HG02884 (cell line): ENCODE data around the gene RRBP1.
"Not testable (repeated sequence)": the region's sequence is repeated elsewhere in the genome, so short reads cannot be mapped to it uniquely, and the experiment has no call there.

Experiments
- ATAC-seq: cut with Tn5 transposase; IDR thresholded peaks from one replicate; pipeline ENCODE4 v1.9.1; 2021; ENCODE audit warnings: mild to moderate bottlenecking, moderate library complexity; ENCODE audit not compliant: unreplicated experiment

RRBP1 gene

GRCh38 chr20:17709361-17710293 is 27.6 kb upstream of the RRBP1 start:
- no peak for ATAC-seq

DNA sequence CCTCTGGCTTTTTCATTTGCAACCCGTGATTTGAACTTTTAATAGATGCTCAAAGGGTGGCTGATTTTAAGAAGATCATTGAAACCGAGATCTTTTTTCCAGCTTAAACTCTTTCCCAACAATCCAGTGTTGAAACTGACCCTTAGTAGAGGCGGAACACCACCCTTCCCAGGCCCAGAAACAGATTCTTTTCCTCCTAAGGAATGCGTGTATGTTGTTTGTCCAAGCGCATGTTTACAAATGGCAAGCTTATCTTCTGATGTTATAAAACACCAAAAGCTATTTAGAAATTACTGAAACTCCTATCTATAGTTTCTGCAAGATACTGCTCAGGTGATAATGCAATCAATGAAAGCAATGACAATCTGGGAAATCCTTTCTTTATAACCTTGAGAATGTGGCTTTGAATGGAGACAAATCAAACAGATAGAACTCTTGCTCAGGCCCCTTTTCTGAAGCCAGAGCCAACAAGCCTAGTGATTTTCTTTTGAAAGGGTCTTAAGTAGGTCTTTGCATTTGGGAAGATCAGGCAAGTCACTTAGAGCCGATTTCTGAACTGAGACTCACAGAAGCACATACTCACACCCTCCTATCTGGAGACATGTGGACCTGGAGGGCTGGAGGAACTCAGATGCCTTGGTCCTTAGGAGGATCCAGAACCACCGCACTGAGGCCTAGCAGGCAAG is 26.8 kb upstream of the RRBP1 start:
- ATAC-seq, result no peak

- not testable (repeated sequence) for ATAC-seq
Observed at GRCh38 chr20:17707951-17708350, 25.9 kb upstream of the RRBP1 start.

GRCh38 chr20:17706632-17707031 is 24.6 kb upstream of the RRBP1 start:
- ATAC-seq, result no peak

GRCh38 chr20:17705916-17706315 is 23.9 kb upstream of the RRBP1 start:
- no peak for ATAC-seq

GRCh38 chr20:17704589-17705317 is 22.7 kb upstream of the RRBP1 start:
- ATAC-seq, result no peak

GRCh38 chr20:17701826-17702225 is 19.8 kb upstream of the RRBP1 start:
- no peak for ATAC-seq

DNA sequence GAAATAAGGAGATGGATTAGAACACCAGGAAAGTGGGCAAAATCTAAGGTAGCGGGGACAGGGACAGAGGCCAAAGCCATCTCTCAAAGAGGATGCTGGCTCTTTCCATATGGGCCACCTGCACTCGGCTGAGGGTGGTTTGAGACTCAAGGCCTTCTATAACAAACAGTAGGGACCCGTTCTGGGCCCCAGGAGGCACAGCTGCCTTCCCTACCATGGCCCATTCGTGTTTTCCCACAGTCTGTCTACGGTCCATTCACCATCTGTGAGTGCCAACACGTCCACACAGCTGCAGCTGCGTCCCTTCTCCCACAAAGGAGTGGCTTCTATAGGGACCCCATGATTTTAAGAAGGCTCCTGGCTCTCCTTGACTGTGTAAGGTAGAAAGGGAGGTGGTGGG is 18.6 kb upstream of the RRBP1 start:
- ATAC-seq, result no peak

DNA sequence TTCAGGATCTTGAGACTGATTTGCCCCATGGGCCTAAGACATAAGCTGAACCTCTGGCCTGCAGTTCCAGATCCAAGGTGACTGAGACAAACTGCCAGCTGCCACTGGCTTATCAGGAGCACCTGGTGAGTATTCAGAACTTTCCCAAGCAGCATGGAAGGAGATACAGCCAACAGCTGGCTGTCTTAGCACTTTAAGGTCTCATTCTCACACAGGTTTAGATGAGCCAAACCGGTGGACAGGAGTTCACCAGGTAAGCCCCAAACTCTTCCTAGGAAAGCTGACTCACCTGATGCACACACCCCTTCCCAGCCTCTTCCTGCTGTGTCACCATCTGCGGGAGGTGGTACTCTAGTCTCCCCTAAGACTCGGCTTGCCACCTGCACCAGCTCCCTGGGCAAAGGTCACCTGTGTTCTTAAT is 17.9 kb upstream of the RRBP1 start, which contains the start of gene BANF2:
TSS of gene BANF2 (plus strand) at position 36 of the 421 bp plus-strand sequence. CDS start 25,060 bp downstream, outside the sequence.
- no peak for ATAC-seq

GRCh38 chr20:17698384-17698783 is 16.3 kb upstream of the RRBP1 start:
- ATAC-seq, result no peak

DNA sequence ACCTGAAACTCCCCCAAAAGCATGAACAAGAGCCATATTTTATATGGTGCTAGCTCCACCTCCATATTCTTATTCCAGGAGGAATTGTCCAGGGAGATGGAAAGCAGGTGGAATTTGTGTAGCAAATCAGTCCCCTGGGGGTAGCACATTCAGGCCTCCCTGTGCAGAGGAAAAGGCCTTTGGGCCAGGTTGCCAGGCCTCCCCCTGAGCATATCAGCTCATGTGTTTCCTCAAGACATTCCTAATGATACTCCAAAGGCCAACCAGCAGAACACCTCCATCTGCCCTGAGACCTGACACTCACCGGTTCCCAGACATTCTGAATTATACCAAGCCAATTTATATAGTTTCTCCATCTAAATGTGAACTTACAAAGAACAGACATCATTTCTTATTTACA is 15.1 kb upstream of the RRBP1 start:
- ATAC-seq, result no peak

GRCh38 chr20:17696287-17696686 is 14.2 kb upstream of the RRBP1 start:
- no peak for ATAC-seq

- ATAC-seq, result no peak
Observed at GRCh38 chr20:17694767-17695166, 12.7 kb upstream of the RRBP1 start.

GRCh38 chr20:17693444-17694001 is 11.5 kb upstream of the RRBP1 start:
- no peak for ATAC-seq

DNA sequence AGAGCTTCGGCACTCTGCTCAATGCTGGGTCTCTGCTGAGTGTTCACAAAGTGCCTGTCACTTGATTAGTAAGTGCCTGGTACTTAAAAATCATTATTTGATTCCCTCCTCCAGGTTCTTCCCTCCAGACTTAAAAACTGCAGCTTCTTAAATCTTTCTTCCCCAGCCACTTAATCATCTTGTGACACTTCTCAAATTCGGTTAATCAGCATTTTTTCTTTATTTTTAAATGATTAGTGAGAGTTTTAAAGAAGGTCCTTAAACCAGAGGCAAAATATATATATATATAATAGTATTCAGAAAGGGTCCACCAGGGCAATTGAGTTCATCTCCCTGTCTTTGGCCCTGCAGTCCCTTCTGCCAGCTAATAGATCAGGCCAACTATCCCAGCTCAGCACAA is 9.7 kb upstream of the RRBP1 start:
- no peak for ATAC-seq

- ATAC-seq, result no peak
Observed at GRCh38 chr20:17690144-17690543, 8.1 kb upstream of the RRBP1 start.

DNA sequence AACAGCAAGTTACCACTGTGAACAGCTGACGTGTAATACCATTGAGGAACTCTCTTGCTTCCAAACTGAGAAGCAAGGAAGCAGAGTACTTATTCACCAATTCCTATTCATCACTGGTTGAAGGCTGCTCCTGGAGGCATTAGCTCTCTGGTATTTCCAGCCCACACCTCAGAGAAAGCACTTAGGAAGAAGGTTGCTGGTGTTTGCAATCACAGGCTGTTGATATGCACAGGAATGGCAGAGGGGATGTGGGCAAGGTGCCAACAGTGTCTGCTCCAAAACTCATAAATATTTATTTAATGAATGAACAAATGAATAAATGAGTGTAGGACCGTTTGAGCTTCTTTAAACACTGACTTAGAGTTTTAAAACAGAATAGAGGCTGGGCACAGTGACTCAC is 6.9 kb upstream of the RRBP1 start:
- no peak for ATAC-seq

GRCh38 chr20:17687800-17688199 is 5.8 kb upstream of the RRBP1 start:
- ATAC-seq, result no peak

- ATAC-seq, result no peak
Observed at GRCh38 chr20:17685168-17685567, 3.1 kb upstream of the RRBP1 start.

DNA sequence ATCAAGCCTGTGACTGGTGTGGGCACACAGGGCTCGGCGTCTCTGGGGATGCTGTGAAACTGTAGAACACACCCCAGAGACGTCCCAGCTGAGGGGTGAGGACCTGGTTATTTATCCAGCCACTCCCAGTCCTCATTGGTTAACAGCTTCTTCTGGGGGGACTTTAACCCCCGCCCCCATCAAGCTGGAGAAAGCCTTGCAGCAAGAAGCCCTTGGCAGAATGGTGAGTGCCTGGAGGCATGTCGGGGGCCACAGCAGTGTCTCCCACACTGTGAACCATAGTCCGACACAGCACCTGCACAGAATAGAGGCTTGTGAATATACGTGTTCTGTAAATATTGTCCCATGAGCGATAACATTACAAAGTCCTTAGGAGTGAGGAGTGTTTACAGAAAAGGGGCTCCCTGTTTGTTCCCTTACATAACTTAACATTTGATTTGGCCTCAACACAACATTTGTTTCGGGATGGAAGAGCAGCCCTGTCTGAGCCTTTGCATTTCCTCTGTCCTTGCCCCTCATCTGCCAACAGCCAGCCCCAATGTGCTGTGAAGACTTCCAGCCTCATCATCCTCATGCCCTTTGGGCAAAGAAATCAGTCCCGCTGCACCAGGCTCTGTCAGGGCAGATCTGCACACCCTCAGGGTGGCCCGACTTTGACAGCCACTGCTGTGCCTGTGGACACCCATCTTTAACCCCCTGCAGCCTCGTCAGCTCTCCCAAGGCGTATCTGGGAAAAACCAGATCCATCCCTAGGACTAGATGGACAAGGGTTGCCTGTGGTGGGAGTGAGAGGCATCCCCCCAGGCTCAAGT is 2.2 kb upstream of the RRBP1 start:
- ATAC-seq, result no peak
